SK-N-SH treated with all-trans-retinoic acid at 6 μM for 48 hours (cell line): ENCODE results near the gene INSYN2B.

Experiments used
- RARB ChIP-seq: fragments of 250-450 bp; sonication (Bioruptor Pico); IDR thresholded peaks from 2 replicates; pipeline ENCODE4 v1.8.0; 2021; ENCODE audit warnings: mild to moderate bottlenecking, moderate library complexity
- ZFP3 ChIP-seq: fragments of 250-450 bp; sonication (Bioruptor Pico); IDR thresholded peaks from 2 replicates; pipeline ENCODE4 v1.5.0; 2020; ENCODE audit warnings: mild to moderate bottlenecking, moderate library complexity
- TF ChIP-seq, protein P1 (sequence below): fragments of 250-450 bp; sonication (Bioruptor Pico); IDR thresholded peaks from 2 replicates; pipeline ENCODE4 v1.5.1; 2021; ENCODE audit warnings: mild to moderate bottlenecking, moderate library complexity
- TF ChIP-seq, protein P2 (sequence below): fragments of 250-450 bp; sonication (Bioruptor Pico); IDR thresholded peaks from 2 replicates; pipeline ENCODE4 v1.8.0; 2020; ENCODE audit warnings: mild to moderate bottlenecking, moderate library complexity, borderline replicate concordance
- TF ChIP-seq, protein P3 (sequence below): fragments of 250-450 bp; sonication (Bioruptor Pico); IDR thresholded peaks from 2 replicates; pipeline ENCODE4 v1.8.0; 2021; ENCODE audit warnings: low read depth, mild to moderate bottlenecking, moderate library complexity, borderline replicate concordance

DNA sequence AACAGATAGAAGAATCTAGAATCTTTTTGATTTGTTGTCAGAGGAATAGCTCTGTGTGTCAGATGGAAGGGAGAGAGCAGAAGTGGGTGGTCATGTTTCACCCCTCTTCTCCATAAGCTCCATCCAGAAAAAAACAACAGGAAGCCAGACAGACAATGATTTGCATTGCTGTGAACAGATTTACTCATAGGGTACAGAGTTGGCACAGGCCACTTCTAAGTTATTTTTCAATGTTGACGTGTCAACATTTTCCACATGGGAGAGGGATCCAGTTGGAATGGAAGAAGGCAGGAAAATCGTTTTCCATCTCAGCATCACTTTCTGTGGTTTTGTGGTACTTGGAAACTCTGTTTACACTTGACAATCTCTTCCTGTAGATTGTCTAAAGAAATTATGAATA is 86.7 kb downstream of the INSYN2B start:
- TF ChIP-seq, protein P1, sequence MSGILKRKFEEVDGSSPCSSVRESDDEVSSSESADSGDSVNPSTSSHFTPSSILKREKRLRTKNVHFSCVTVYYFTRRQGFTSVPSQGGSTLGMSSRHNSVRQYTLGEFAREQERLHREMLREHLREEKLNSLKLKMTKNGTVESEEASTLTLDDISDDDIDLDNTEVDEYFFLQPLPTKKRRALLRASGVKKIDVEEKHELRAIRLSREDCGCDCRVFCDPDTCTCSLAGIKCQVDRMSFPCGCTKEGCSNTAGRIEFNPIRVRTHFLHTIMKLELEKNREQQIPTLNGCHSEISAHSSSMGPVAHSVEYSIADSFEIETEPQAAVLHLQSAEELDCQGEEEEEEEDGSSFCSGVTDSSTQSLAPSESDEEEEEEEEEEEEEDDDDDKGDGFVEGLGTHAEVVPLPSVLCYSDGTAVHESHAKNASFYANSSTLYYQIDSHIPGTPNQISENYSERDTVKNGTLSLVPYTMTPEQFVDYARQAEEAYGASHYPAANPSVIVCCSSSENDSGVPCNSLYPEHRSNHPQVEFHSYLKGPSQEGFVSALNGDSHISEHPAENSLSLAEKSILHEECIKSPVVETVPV (CRISPR knock-in tag): no peak
- TF ChIP-seq ZFP3 (CRISPR knock-in tag) (no peak), RARB (CRISPR knock-in tag) (no peak)
- TF ChIP-seq, protein P2, sequence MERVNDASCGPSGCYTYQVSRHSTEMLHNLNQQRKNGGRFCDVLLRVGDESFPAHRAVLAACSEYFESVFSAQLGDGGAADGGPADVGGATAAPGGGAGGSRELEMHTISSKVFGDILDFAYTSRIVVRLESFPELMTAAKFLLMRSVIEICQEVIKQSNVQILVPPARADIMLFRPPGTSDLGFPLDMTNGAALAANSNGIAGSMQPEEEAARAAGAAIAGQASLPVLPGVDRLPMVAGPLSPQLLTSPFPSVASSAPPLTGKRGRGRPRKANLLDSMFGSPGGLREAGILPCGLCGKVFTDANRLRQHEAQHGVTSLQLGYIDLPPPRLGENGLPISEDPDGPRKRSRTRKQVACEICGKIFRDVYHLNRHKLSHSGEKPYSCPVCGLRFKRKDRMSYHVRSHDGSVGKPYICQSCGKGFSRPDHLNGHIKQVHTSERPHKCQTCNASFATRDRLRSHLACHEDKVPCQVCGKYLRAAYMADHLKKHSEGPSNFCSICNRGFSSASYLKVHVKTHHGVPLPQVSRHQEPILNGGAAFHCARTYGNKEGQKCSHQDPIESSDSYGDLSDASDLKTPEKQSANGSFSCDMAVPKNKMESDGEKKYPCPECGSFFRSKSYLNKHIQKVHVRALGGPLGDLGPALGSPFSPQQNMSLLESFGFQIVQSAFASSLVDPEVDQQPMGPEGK: no peak
- TF ChIP-seq, protein P3, sequence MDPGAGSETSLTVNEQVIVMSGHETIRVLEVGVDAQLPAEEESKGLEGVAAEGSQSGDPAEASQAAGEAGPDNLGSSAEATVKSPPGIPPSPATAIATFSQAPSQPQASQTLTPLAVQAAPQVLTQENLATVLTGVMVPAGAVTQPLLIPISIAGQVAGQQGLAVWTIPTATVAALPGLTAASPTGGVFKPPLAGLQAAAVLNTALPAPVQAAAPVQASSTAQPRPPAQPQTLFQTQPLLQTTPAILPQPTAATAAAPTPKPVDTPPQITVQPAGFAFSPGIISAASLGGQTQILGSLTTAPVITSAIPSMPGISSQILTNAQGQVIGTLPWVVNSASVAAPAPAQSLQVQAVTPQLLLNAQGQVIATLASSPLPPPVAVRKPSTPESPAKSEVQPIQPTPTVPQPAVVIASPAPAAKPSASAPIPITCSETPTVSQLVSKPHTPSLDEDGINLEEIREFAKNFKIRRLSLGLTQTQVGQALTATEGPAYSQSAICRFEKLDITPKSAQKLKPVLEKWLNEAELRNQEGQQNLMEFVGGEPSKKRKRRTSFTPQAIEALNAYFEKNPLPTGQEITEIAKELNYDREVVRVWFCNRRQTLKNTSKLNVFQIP (CRISPR knock-in tag): no peak
